GM18519 (cell line): ENCODE results near the gene MNAT1.
A peak's percentile ranks its signal among the peaks of the same experiment; 100 is the strongest.
"Not testable (repeated sequence)": the region's sequence is repeated elsewhere in the genome, so short reads cannot be mapped to it uniquely, and the experiment has no call there.

Experiments used
- ATAC-seq: cut with Tn5 transposase; IDR thresholded peaks from one replicate; pipeline ENCODE4 v1.9.1; 2021; ENCODE audit warnings: mild to moderate bottlenecking, moderate library complexity; ENCODE audit not compliant: unreplicated experiment, low FRiP score

Gene MNAT1

GRCh38 chr14:60800409-60800808 is 65.8 kb downstream of the MNAT1 start:
- no peak for ATAC-seq

GRCh38 chr14:60803871-60804270 is 69.3 kb downstream of the MNAT1 start:
- no peak for ATAC-seq

GRCh38 chr14:60805841-60806430 is 71.4 kb downstream of the MNAT1 start:
- ATAC-seq: no peak

GRCh38 chr14:60807247-60807646 is 72.7 kb downstream of the MNAT1 start:
- ATAC-seq: no peak

GRCh38 chr14:60807971-60808370 is 73.4 kb downstream of the MNAT1 start:
- no peak for ATAC-seq

GRCh38 chr14:60812987-60813386 is 78.4 kb downstream of the MNAT1 start:
- ATAC-seq: no peak

GRCh38 chr14:60815371-60815770 is 80.8 kb downstream of the MNAT1 start:
- peak; percentile 95 for ATAC-seq

GRCh38 chr14:60817113-60817512 is 82.6 kb downstream of the MNAT1 start:
- ATAC-seq: no peak

GRCh38 chr14:60819575-60819974 is 85.0 kb downstream of the MNAT1 start:
- no peak for ATAC-seq

- no peak for ATAC-seq
These were observed 104.0 kb downstream of the MNAT1 start for GRCh38 chr14:60838601-60839000.

- no peak for ATAC-seq
These were observed 104.5 kb downstream of the MNAT1 start for GRCh38 chr14:60839057-60839456.

GRCh38 chr14:60839657-60840056 is 105.1 kb downstream of the MNAT1 start:
- no peak for ATAC-seq

GRCh38 chr14:60840313-60840712 is 105.8 kb downstream of the MNAT1 start:
- ATAC-seq: no peak

- ATAC-seq: peak; percentile 98
These were observed 111.0 kb downstream of the MNAT1 start for GRCh38 chr14:60845523-60845922.

GRCh38 chr14:60848066-60848465 is 113.5 kb downstream of the MNAT1 start:
- no peak for ATAC-seq

- ATAC-seq: not testable (repeated sequence)
These were observed 117.1 kb downstream of the MNAT1 start for GRCh38 chr14:60851692-60852091.

GRCh38 chr14:60856111-60856510 is 121.5 kb downstream of the MNAT1 start:
- ATAC-seq: no peak

GRCh38 chr14:60859525-60859924 is 125.0 kb downstream of the MNAT1 start:
- ATAC-seq: no peak

GRCh38 chr14:60861545-60862140 is 127.1 kb downstream of the MNAT1 start:
- no peak for ATAC-seq

GRCh38 chr14:60862283-60862682 is 127.7 kb downstream of the MNAT1 start:
- ATAC-seq: no peak

GRCh38 chr14:60863249-60863648 is 128.7 kb downstream of the MNAT1 start:
- no peak for ATAC-seq

GRCh38 chr14:60865378-60866127 is 131.0 kb downstream of the MNAT1 start:
- no peak for ATAC-seq
